HG03342 (cell line): ENCODE measurements around the gene CDK17.
A peak's percentile ranks its signal among the peaks of the same experiment; 100 is the strongest.
"Not testable (repeated sequence)": the region's sequence is repeated elsewhere in the genome, so short reads cannot be mapped to it uniquely, and the experiment has no call there.

ENCODE experiments used
- ATAC-seq: cut with Tn5 transposase; IDR thresholded peaks from one replicate; pipeline ENCODE4 v1.9.1; 2021; ENCODE audit warnings: mild to moderate bottlenecking, moderate library complexity; ENCODE audit not compliant: unreplicated experiment

Gene CDK17

GRCh38 chr12:96395236-96395635 is 5.0 kb downstream of the CDK17 start:
- ATAC-seq = no peak

GRCh38 chr12:96393229-96393628 is 7.0 kb downstream of the CDK17 start:
- not testable (repeated sequence) for ATAC-seq

- ATAC-seq = no peak
These were observed 7.8 kb downstream of the CDK17 start for GRCh38 chr12:96392397-96392796.

GRCh38 chr12:96387981-96388380 is 12.3 kb downstream of the CDK17 start:
- ATAC-seq = no peak

- ATAC-seq = no peak
These were observed 13.4 kb downstream of the CDK17 start for GRCh38 chr12:96386794-96387193.

- ATAC-seq = no peak
These were observed 16.2 kb downstream of the CDK17 start for GRCh38 chr12:96383991-96384390.

- ATAC-seq = no peak
These were observed 16.9 kb downstream of the CDK17 start for GRCh38 chr12:96383371-96383770.

- not testable (repeated sequence) for ATAC-seq
These were observed 20.5 kb downstream of the CDK17 start for GRCh38 chr12:96379743-96380142.

- no peak for ATAC-seq
These were observed 21.9 kb downstream of the CDK17 start for GRCh38 chr12:96378319-96378718.

- no peak for ATAC-seq
These were observed 23.4 kb downstream of the CDK17 start for GRCh38 chr12:96376865-96377264.

- peak; percentile 61 for ATAC-seq
These were observed 24.2 kb downstream of the CDK17 start for GRCh38 chr12:96375841-96376604.

GRCh38 chr12:96375170-96375569 is 25.1 kb downstream of the CDK17 start:
- ATAC-seq = no peak

GRCh38 chr12:96371790-96372699 is 28.2 kb downstream of the CDK17 start:
- ATAC-seq = no peak

GRCh38 chr12:96371138-96371789 is 29.0 kb downstream of the CDK17 start:
- ATAC-seq = no peak

GRCh38 chr12:96368687-96369086 is 31.6 kb downstream of the CDK17 start:
- ATAC-seq = no peak

GRCh38 chr12:96368233-96368632 is 32.0 kb downstream of the CDK17 start:
- ATAC-seq = no peak

- ATAC-seq = no peak
These were observed 33.9 kb downstream of the CDK17 start for GRCh38 chr12:96366381-96366654.

- no peak for ATAC-seq
These were observed 34.4 kb downstream of the CDK17 start for GRCh38 chr12:96365604-96366380.

- ATAC-seq = no peak
These were observed 36.0 kb downstream of the CDK17 start for GRCh38 chr12:96364092-96364700.

- ATAC-seq = no peak
These were observed 39.2 kb downstream of the CDK17 start for GRCh38 chr12:96361074-96361473.
